ENCODE results near the gene COL18A1.

DNA sequence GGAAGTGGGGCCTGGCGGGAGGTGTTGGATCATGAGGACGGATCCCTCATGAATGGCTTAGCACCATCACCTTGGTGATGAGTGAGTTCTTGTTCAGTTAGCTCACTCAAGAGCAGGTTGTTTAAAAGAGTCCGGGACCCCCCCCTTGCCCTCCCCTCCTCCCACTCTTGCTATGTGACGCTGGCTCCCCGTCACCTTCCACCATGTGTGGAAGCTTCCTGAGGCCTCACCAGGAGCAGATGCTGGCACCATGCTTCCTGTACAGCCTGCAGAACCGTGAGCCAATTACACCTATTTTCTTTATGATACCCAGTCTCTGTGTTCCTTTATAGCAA is 140.2 kb downstream of the COL18A1 start:
- TF ChIP-seq, protein P1, sequence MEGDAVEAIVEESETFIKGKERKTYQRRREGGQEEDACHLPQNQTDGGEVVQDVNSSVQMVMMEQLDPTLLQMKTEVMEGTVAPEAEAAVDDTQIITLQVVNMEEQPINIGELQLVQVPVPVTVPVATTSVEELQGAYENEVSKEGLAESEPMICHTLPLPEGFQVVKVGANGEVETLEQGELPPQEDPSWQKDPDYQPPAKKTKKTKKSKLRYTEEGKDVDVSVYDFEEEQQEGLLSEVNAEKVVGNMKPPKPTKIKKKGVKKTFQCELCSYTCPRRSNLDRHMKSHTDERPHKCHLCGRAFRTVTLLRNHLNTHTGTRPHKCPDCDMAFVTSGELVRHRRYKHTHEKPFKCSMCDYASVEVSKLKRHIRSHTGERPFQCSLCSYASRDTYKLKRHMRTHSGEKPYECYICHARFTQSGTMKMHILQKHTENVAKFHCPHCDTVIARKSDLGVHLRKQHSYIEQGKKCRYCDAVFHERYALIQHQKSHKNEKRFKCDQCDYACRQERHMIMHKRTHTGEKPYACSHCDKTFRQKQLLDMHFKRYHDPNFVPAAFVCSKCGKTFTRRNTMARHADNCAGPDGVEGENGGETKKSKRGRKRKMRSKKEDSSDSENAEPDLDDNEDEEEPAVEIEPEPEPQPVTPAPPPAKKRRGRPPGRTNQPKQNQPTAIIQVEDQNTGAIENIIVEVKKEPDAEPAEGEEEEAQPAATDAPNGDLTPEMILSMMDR (IDR thresholded peaks at IDR 0.05; ENCODE audit: low read depth, low read length, missing input control), result no peak
- no peak for TF ChIP-seq SP1 (IDR thresholded peaks at IDR 0.05)
- TF ChIP-seq TAF1 (conservative IDR thresholded peaks at IDR 0.05), result no peak
- TF ChIP-seq, protein P2, sequence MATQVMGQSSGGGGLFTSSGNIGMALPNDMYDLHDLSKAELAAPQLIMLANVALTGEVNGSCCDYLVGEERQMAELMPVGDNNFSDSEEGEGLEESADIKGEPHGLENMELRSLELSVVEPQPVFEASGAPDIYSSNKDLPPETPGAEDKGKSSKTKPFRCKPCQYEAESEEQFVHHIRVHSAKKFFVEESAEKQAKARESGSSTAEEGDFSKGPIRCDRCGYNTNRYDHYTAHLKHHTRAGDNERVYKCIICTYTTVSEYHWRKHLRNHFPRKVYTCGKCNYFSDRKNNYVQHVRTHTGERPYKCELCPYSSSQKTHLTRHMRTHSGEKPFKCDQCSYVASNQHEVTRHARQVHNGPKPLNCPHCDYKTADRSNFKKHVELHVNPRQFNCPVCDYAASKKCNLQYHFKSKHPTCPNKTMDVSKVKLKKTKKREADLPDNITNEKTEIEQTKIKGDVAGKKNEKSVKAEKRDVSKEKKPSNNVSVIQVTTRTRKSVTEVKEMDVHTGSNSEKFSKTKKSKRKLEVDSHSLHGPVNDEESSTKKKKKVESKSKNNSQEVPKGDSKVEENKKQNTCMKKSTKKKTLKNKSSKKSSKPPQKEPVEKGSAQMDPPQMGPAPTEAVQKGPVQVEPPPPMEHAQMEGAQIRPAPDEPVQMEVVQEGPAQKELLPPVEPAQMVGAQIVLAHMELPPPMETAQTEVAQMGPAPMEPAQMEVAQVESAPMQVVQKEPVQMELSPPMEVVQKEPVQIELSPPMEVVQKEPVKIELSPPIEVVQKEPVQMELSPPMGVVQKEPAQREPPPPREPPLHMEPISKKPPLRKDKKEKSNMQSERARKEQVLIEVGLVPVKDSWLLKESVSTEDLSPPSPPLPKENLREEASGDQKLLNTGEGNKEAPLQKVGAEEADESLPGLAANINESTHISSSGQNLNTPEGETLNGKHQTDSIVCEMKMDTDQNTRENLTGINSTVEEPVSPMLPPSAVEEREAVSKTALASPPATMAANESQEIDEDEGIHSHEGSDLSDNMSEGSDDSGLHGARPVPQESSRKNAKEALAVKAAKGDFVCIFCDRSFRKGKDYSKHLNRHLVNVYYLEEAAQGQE (IDR thresholded peaks at IDR 0.05), result no peak
- no peak for TF ChIP-seq GABPA (IDR thresholded peaks at IDR 0.05 in 1 of 2, conservative IDR thresholded peaks at IDR 0.05 in 1 of 2)

Measured in liver (tissue), 3 donors.